Fibroblast of the aortic adventitia (primary cell): ENCODE data around the gene COL4A1. TPM values are rescaled to one million over a fixed set of nuclear protein-coding genes. Genes with fewer than 3 reads are reported as not detected.
"Not testable (repeated sequence)": the region's sequence is repeated elsewhere in the genome, so short reads cannot be mapped to it uniquely, and the experiment has no call there.

Source experiments
- DNase-seq: peaks from one replicate; pipeline ENCODE4 v3.0.0-alpha.2; 2010; ENCODE audit warnings: low read depth
- H3K4me3 ChIP-seq: 2 replicates; pipeline ENCODE4 v1.5.1; 2011; ENCODE audit warnings: low read depth, mild to moderate bottlenecking, control low read depth, low read length, moderate library complexity
- CTCF ChIP-seq: IDR thresholded peaks from 2 replicates; pipeline ENCODE4 v1.5.1; 2011; ENCODE audit warnings: mild to moderate bottlenecking, low read length, control low read depth, inconsistent platforms; ENCODE audit not compliant: insufficient read depth
- total RNA-seq: library from RNA; depleted of rRNA; stranded (reverse); fragments of >200 nt; gene quantifications from 2 replicates; pipeline ENCODE4 v1.2.3, GENCODE V29; 2012; ENCODE audit warnings: low replicate concordance

COL4A1 gene
- total RNA-seq, 1 donor = 43.7 TPM

GRCh38 chr13:110324026-110324749 is 17.2 kb upstream of the COL4A1 start:
- DNase-seq = peak; percentile 66
- no peak for TF ChIP-seq CTCF
- no peak overlapping the region for H3K4me3 ChIP-seq

GRCh38 chr13:110323172-110323891 is 16.4 kb upstream of the COL4A1 start:
- H3K4me3 ChIP-seq = no peak overlapping the region
- peak; percentile 6 for TF ChIP-seq CTCF
- peak; percentile 26 for DNase-seq

- H3K4me3 ChIP-seq = no peak overlapping the region
- DNase-seq = no peak
- TF ChIP-seq CTCF = no peak
Observed at GRCh38 chr13:110322828-110323171, 15.8 kb upstream of the COL4A1 start.

GRCh38 chr13:110322126-110322827 is 15.3 kb upstream of the COL4A1 start:
- no peak for TF ChIP-seq CTCF
- no peak overlapping the region for H3K4me3 ChIP-seq
- DNase-seq = no peak

GRCh38 chr13:110321573-110321972 is 14.6 kb upstream of the COL4A1 start:
- H3K4me3 ChIP-seq, DNase-seq: not testable (repeated sequence)

GRCh38 chr13:110320645-110321044 is 13.7 kb upstream of the COL4A1 start:
- no peak for TF ChIP-seq CTCF
- DNase-seq = no peak
- H3K4me3 ChIP-seq = no peak overlapping the region
